ENCODE data around the gene PAQR4.

Gene PAQR4

GRCh38 chr16:3007957-3008689 is 39.0 kb downstream of the PAQR4 start:
- DNase-seq: no peak

- no peak for DNase-seq
Observed at GRCh38 chr16:3008690-3009037, 39.5 kb downstream of the PAQR4 start.

GRCh38 chr16:3009568-3010390 is 40.6 kb downstream of the PAQR4 start:
- DNase-seq: no peak

GRCh38 chr16:3010510-3010909 is 41.4 kb downstream of the PAQR4 start:
- no peak for DNase-seq

GRCh38 chr16:3012246-3012645 is 43.1 kb downstream of the PAQR4 start:
- no peak for DNase-seq

GRCh38 chr16:3012828-3013420 is 43.8 kb downstream of the PAQR4 start, which contains the start of gene CLDN9:
Gene CLDN9 (plus strand): TSS chr16:3012923. CDS start chr16:3013363, 440 bp downstream.
- DNase-seq: peak; percentile 22

GRCh38 chr16:3013491-3013951 is 44.4 kb downstream of the PAQR4 start:
- no peak for DNase-seq

- DNase-seq: no peak
Observed at GRCh38 chr16:3013998-3014690, 45.0 kb downstream of the PAQR4 start.

- no peak for DNase-seq
Observed at GRCh38 chr16:3014971-3015370, 45.8 kb downstream of the PAQR4 start.

GRCh38 chr16:3015865-3016521 is 46.8 kb downstream of the PAQR4 start:
- DNase-seq: no peak

GRCh38 chr16:3017344-3017743 is 48.2 kb downstream of the PAQR4 start:
- DNase-seq: no peak

GRCh38 chr16:3017794-3018506 is 48.8 kb downstream of the PAQR4 start, which contains the start of gene CLDN6:
Gene CLDN6 (minus strand): TSS chr16:3018183. CDS start chr16:3016021, 2,162 bp downstream.
- DNase-seq: peak; percentile 64

GRCh38 chr16:3019594-3020246 is 50.6 kb downstream of the PAQR4 start:
- DNase-seq: peak; percentile 21

GRCh38 chr16:3020247-3020603 is 51.1 kb downstream of the PAQR4 start, which contains the start of gene TNFRSF12A:
Gene TNFRSF12A (plus strand): TSS chr16:3020368. CDS start chr16:3020398, 30 bp downstream.
- peak; percentile 77 for DNase-seq

GRCh38 chr16:3020604-3021448 is 51.7 kb downstream of the PAQR4 start:
- DNase-seq: peak; percentile 61

- peak; percentile 96 for DNase-seq
Observed at GRCh38 chr16:3021449-3022207, 52.5 kb downstream of the PAQR4 start.

- peak; percentile 95 for DNase-seq
Observed at GRCh38 chr16:3022208-3022683, 53.1 kb downstream of the PAQR4 start.

- peak; percentile 56 for DNase-seq
Observed at GRCh38 chr16:3022684-3023414, 53.7 kb downstream of the PAQR4 start.

All from activated CD4-positive, alpha-beta T cell treated with anti-CD3 and anti-CD28 coated beads for 48 hours (primary cell).